PFSK-1 (cell line): ENCODE data around the gene PLEKHA5. TPM values are rescaled to one million over a fixed set of nuclear protein-coding genes. Genes with fewer than 3 reads are reported as not detected.
A peak's percentile ranks its signal among the peaks of the same experiment; 100 is the strongest.

ENCODE experiments used
- FOXP2 ChIP-seq: optimal IDR thresholded peaks from 2 replicates; pipeline ENCODE3; 2011; ENCODE audit warnings: borderline replicate concordance, control low read depth, inconsistent platforms; ENCODE audit not compliant: insufficient read depth; ENCODE audit errors: extremely low read length, extremely low read depth
- POLR2AphosphoS5 ChIP-seq: IDR thresholded peaks from 2 replicates; pipeline ENCODE4 v1.6.1; 2012; ENCODE audit warnings: low read depth, mild to moderate bottlenecking, control low read depth, low read length, moderate library complexity
- REST ChIP-seq, 2 experiments: IDR thresholded peaks; 2 replicates each; pipeline versions ENCODE4 v1.6.1 to v1.8.0; 2011 to 2012; ENCODE audit warnings: low read depth in 2 of 2, low read length in 2 of 2, control low read depth in 1 of 2, inconsistent platforms in 1 of 2, mild to moderate bottlenecking in 1 of 2, moderate library complexity in 1 of 2; ENCODE audit not compliant: insufficient read depth in 1 of 2
- SIN3A ChIP-seq: IDR thresholded peaks from 2 replicates; pipeline ENCODE4 v1.6.1; 2012; ENCODE audit warnings: mild to moderate bottlenecking, low read length, moderate library complexity, borderline replicate concordance; ENCODE audit not compliant: insufficient read depth
- TAF1 ChIP-seq: IDR thresholded peaks from 2 replicates; pipeline ENCODE4 v1.6.1; 2012; ENCODE audit warnings: low read length, control low read depth, borderline replicate concordance; ENCODE audit not compliant: insufficient read depth
- polyA plus RNA-seq: library from polyadenylated mRNA; unstranded; fragments of >200 nt; gene quantifications from one replicate; pipeline ENCODE4 v1.2.1, GENCODE V29; 2012; ENCODE audit warnings: low read depth, missing spikeins; ENCODE audit not compliant: insufficient read length

PLEKHA5 gene
- polyA plus RNA-seq = 9.0 TPM

GRCh38 chr12:19129486-19130223, at the start of gene PLEKHA5:
Gene PLEKHA5 (plus strand): TSS chr12:19129733. CDS start chr12:19129800, 67 bp downstream.
- TF ChIP-seq POLR2AphosphoS5 (peak; percentile 56; the same call in 1 of the 2 replicates), SIN3A (no peak), TAF1 (peak; percentile 83; the same call in 1 of the 2 replicates)

- TF ChIP-seq FOXP2 = no peak
- no peak for TF ChIP-seq REST (IDR thresholded peaks at IDR 0.05; ENCODE audit: insufficient read depth in 1 of 2, low read depth in 2 of 2, low read length in 2 of 2)
Observed at GRCh38 chr12:19080918-19081317, 48.6 kb upstream of the PLEKHA5 start.

DNA sequence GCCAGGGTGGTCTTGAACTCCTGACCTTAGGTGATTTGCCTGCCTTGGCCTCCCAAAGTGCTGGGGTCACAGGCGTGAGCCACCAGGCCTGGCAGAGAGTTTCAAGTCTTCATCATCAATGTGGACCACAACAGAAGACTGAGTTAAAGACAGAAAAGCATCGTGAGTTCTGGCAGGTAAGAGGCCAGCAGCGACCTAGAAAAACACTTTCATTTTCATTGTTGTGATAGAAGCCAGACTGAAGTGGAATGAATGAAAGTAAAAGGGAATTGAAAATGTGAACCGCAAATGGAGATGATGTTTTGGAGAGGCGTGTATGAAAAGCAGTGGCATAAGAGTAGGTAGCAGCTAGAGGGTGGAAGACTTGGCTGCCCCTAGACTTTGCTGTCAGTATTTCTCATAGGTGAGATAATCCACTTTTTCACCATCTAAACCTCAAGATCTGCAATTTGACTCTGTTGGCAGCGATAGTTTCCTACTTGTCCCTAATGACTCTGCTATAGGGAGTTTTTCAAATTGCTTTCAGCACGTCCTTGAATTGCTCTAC, 47.1 kb upstream of the PLEKHA5 start:
- TF ChIP-seq SIN3A (no peak), REST (IDR thresholded peaks at IDR 0.05; ENCODE audit: insufficient read depth in 1 of 2, low read depth in 2 of 2, low read length in 2 of 2) (no peak), FOXP2 (no peak), TAF1 (no peak), POLR2AphosphoS5 (no peak)

- TF ChIP-seq POLR2AphosphoS5 (no peak), FOXP2 (no peak), SIN3A (no peak), REST (IDR thresholded peaks at IDR 0.05; ENCODE audit: insufficient read depth in 1 of 2, low read depth in 2 of 2, low read length in 2 of 2) (no peak), TAF1 (no peak)
Observed at GRCh38 chr12:19084547-19084946, 45.0 kb upstream of the PLEKHA5 start.

DNA sequence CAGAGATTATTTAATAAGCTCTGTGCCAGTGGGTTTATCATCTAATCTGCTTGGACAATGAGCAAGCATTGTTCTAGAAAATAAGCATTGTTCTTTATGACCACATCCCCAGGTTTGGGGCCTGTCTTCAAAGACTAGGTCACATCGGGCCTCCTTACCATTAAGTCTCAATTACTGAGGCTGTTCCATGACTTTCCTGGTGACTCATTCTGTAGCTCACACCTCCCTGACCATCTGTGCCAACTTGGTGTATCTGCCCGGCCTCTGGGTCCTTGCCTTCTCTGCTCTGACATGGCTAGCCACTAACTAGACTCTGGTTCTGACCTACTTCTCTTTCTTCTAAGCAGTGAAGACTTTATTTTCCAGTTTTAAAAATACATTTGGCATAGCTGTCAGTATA, 44.4 kb upstream of the PLEKHA5 start:
- TF ChIP-seq FOXP2 (no peak), SIN3A (no peak), POLR2AphosphoS5 (no peak), REST (IDR thresholded peaks at IDR 0.05; ENCODE audit: insufficient read depth in 1 of 2, low read depth in 2 of 2, low read length in 2 of 2) (no peak), TAF1 (no peak)
